ENCODE measurements around the gene KLRF1. TPM values are rescaled to one million over a fixed set of nuclear protein-coding genes. Genes with fewer than 3 reads are reported as not detected.

KLRF1 gene
- total and polyA plus RNA-seq, 7 donors: 0.35 to 2.2 (median 1.6) TPM; not detected in 3

GRCh38 chr12:9805883-9806282 is 21.4 kb upstream of the KLRF1 start:
- no peak for TF ChIP-seq CTCF (IDR thresholded peaks at IDR 0.05)
- TF ChIP-seq POLR2AphosphoS5 (IDR thresholded peaks at IDR 0.05): no peak
- no peak for TF ChIP-seq EP300 (IDR thresholded peaks at IDR 0.05)
- no peak for TF ChIP-seq POLR2A (IDR thresholded peaks at IDR 0.05)
- 92 to 93% methylated on average over 2 of the region's 2 CpGs for WGBS, 2 donors
- H3K27me3 ChIP-seq: no peaks in the 10 kb centered on the region

GRCh38 chr12:9806714-9807113 is 20.6 kb upstream of the KLRF1 start:
- H3K27ac ChIP-seq: no peak overlapping the region
- H3K36me3 ChIP-seq: no peaks in the 10 kb centered on the region
- no peaks in the 10 kb centered on the region for H3K27me3 ChIP-seq
- no peak for DNase-seq
- no peaks in the 10 kb centered on the region for H3K4me1 ChIP-seq
- WGBS, 2 donors: 84 to 85% methylated on average over 4 of the region's 4 CpGs
- no peaks in the 10 kb centered on the region for H3K9me3 ChIP-seq
- H3K4me3 ChIP-seq: no peak overlapping the region
- TF ChIP-seq POLR2A (IDR thresholded peaks at IDR 0.05) (no peak), POLR2AphosphoS5 (IDR thresholded peaks at IDR 0.05) (no peak), EP300 (IDR thresholded peaks at IDR 0.05) (no peak), CTCF (IDR thresholded peaks at IDR 0.05) (no peak)
- intact Hi-C loops (cut with DNase I): no loop called here

More at GRCh38 chr12:9805883-9806282, 21.4 kb upstream of the KLRF1 start:
- Histone ChIP-seq H3K9me3 (no peaks in the 10 kb centered on the region), H3K36me3 (no peaks in the 10 kb centered on the region), H3K4me3 (no peak overlapping the region), H3K27ac (no peak overlapping the region), H3K4me1 (no peaks in the 10 kb centered on the region)
- no peak for DNase-seq
- intact Hi-C loops (cut with DNase I): no loop called here

- TF ChIP-seq POLR2A (IDR thresholded peaks at IDR 0.05) (no peak), EP300 (IDR thresholded peaks at IDR 0.05) (no peak), CTCF (IDR thresholded peaks at IDR 0.05) (no peak), POLR2AphosphoS5 (IDR thresholded peaks at IDR 0.05) (no peak)
- intact Hi-C loops (cut with DNase I): no loop called here
- no peak for DNase-seq
- Histone ChIP-seq H3K4me3 (no peak overlapping the region), H3K27me3 (no peaks in the 10 kb centered on the region), H3K27ac (no peak overlapping the region), H3K4me1 (no peaks in the 10 kb centered on the region), H3K36me3 (no peaks in the 10 kb centered on the region), H3K9me3 (no peaks in the 10 kb centered on the region)
- WGBS, 2 donors: 60 to 74% methylated on average over 3 of the region's 3 CpGs
These were observed 18.8 kb upstream of the KLRF1 start for GRCh38 chr12:9808504-9808903.

DNA sequence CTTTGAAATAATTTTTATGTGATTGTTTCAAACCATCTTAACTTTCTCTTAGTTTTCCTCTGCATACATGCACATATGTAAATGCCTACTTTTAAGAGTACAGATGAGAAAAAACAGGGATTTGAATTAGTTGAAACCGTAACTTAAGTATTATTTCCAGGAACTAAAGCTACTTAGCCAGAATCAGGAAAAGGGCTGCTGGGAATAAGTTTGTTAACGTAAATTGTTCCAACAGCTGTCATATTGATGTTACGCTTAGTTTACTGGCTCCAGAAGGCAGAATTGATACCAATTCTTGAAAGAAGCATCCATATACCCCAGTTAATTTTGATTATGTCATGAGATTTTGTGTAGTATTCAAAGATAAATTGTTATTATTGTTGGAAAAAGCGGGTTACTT is 17.9 kb upstream of the KLRF1 start:
- Histone ChIP-seq H3K27me3 (no peaks in the 10 kb centered on the region), H3K4me1 (no peaks in the 10 kb centered on the region), H3K9me3 (no peaks in the 10 kb centered on the region), H3K36me3 (no peaks in the 10 kb centered on the region), H3K27ac (no peak overlapping the region), H3K4me3 (no peak overlapping the region)
- DNase-seq: no peak
- intact Hi-C loops (cut with DNase I): no loop called here
- 70 to 79% methylated on average over 4 of the region's 4 CpGs for WGBS, 2 donors
- TF ChIP-seq POLR2AphosphoS5 (IDR thresholded peaks at IDR 0.05) (no peak), POLR2A (IDR thresholded peaks at IDR 0.05) (no peak), EP300 (IDR thresholded peaks at IDR 0.05) (no peak), CTCF (IDR thresholded peaks at IDR 0.05) (no peak)

DNA sequence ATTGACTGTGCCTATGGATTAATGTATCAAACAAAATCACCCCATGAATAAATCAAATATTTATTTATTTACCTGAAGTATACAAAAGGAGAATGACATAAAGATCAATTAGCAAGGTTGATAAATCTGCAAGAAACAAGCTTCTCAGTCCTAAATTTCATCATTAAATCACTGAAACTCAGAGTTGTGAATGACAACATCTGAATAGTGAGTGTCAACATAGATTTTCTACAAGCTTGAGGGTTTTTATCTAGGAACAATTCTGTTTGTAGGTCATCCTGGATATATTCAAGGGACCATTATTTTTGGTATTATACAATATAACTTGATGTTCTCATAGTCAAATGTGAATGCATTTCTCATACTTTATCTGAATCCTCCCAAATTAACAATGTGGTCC is 17.4 kb upstream of the KLRF1 start:
- H3K4me1 ChIP-seq: no peaks in the 10 kb centered on the region
- no peak overlapping the region for H3K4me3 ChIP-seq
- H3K27me3 ChIP-seq: no peaks in the 10 kb centered on the region
- H3K27ac ChIP-seq: no peak overlapping the region
- TF ChIP-seq CTCF (IDR thresholded peaks at IDR 0.05): no peak
- TF ChIP-seq POLR2A (IDR thresholded peaks at IDR 0.05): no peak
- TF ChIP-seq POLR2AphosphoS5 (IDR thresholded peaks at IDR 0.05): no peak
- no peak for TF ChIP-seq EP300 (IDR thresholded peaks at IDR 0.05)
- DNase-seq: no peak
- intact Hi-C loops (cut with DNase I): loop anchor here (10.0 kb wide), 1 partner anchor 115 kb away; no protein-coding TSS in a partner anchor
- H3K9me3 ChIP-seq: no peaks in the 10 kb centered on the region
- H3K36me3 ChIP-seq: no peaks in the 10 kb centered on the region

Data from sigmoid colon (tissue), 7 donors.